ENCODE results near the gene APP.
A peak's percentile ranks its signal among the peaks of the same experiment; 100 is the strongest.

Gene APP

GRCh38 chr21:26170471-26171257 lies at the start of gene APP:
TSS of gene APP (minus strand) at chr21:26170770. CDS start at chr21:26170620, 150 bp downstream.
- peak; percentile 86 for DNase-seq

- no peak for DNase-seq
Measured at GRCh38 chr21:26212220-26212619, 41.6 kb upstream of the APP start.

- no peak for DNase-seq
Measured at GRCh38 chr21:26210614-26211013, 40.0 kb upstream of the APP start.

- DNase-seq, result no peak
Measured at GRCh38 chr21:26207021-26207420, 36.5 kb upstream of the APP start.

- DNase-seq, result no peak
Measured at GRCh38 chr21:26199456-26199855, 28.9 kb upstream of the APP start.

- DNase-seq, result no peak
Measured at GRCh38 chr21:26195708-26196107, 25.1 kb upstream of the APP start.

GRCh38 chr21:26194811-26195251 lies 24.3 kb upstream of the APP start:
- DNase-seq, result no peak

GRCh38 chr21:26194326-26194725 lies 23.8 kb upstream of the APP start:
- DNase-seq, result no peak

- DNase-seq, result no peak
Measured at GRCh38 chr21:26191609-26192008, 21.0 kb upstream of the APP start.

GRCh38 chr21:26188422-26188821 lies 17.9 kb upstream of the APP start:
- DNase-seq, result no peak

GRCh38 chr21:26185446-26185845 lies 14.9 kb upstream of the APP start:
- DNase-seq, result no peak

- no peak for DNase-seq
Measured at GRCh38 chr21:26185021-26185420, 14.5 kb upstream of the APP start.

- DNase-seq, result no peak
Measured at GRCh38 chr21:26179501-26179900, 8.9 kb upstream of the APP start.

- DNase-seq, result no peak
Measured at GRCh38 chr21:26177746-26178426, 7.3 kb upstream of the APP start.

- no peak for DNase-seq
Measured at GRCh38 chr21:26177187-26177586, 6.6 kb upstream of the APP start.

GRCh38 chr21:26171258-26172100 lies 909 bp upstream of the APP start:
- DNase-seq, result no peak

GRCh38 chr21:26169611-26170470 lies 729 bp downstream of the APP start:
- peak; percentile 17 for DNase-seq

GRCh38 chr21:26169061-26169610 lies 1.4 kb downstream of the APP start:
- peak; percentile 53 for DNase-seq

GRCh38 chr21:26168371-26168770 lies 2.2 kb downstream of the APP start:
- no peak for DNase-seq

GRCh38 chr21:26167593-26167992 lies 3.0 kb downstream of the APP start:
- DNase-seq, result no peak

GRCh38 chr21:26165331-26165730 lies 5.2 kb downstream of the APP start:
- no peak for DNase-seq

GRCh38 chr21:26164311-26164710 lies 6.3 kb downstream of the APP start:
- DNase-seq, result no peak

Measured in CD4-positive, alpha-beta T cell treated with Interleukin-21 for 1 hour (primary cell).